Pulmonary artery endothelial cell (primary cell): ENCODE measurements around the gene DDX52. TPM values are rescaled to one million over a fixed set of nuclear protein-coding genes. Genes with fewer than 3 reads are reported as not detected.
A peak's percentile ranks its signal among the peaks of the same experiment; 100 is the strongest.
"Not testable (repeated sequence)": the region's sequence is repeated elsewhere in the genome, so short reads cannot be mapped to it uniquely, and the experiment has no call there.

Source experiments
- DNase-seq: peaks from one replicate; pipeline ENCODE4 v3.0.0-alpha.2; 2011; ENCODE audit warnings: low read depth, low spot score
- total RNA-seq: library from RNA; depleted of rRNA; stranded (reverse); fragments of >200 nt; gene quantifications from 2 replicates; pipeline ENCODE4 v1.2.3, GENCODE V29; 2014

The DDX52 gene, protein sequence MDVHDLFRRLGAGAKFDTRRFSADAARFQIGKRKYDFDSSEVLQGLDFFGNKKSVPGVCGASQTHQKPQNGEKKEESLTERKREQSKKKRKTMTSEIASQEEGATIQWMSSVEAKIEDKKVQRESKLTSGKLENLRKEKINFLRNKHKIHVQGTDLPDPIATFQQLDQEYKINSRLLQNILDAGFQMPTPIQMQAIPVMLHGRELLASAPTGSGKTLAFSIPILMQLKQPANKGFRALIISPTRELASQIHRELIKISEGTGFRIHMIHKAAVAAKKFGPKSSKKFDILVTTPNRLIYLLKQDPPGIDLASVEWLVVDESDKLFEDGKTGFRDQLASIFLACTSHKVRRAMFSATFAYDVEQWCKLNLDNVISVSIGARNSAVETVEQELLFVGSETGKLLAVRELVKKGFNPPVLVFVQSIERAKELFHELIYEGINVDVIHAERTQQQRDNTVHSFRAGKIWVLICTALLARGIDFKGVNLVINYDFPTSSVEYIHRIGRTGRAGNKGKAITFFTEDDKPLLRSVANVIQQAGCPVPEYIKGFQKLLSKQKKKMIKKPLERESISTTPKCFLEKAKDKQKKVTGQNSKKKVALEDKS
- 28.6 and 48.5 TPM in 2 replicates for total RNA-seq

DNA sequence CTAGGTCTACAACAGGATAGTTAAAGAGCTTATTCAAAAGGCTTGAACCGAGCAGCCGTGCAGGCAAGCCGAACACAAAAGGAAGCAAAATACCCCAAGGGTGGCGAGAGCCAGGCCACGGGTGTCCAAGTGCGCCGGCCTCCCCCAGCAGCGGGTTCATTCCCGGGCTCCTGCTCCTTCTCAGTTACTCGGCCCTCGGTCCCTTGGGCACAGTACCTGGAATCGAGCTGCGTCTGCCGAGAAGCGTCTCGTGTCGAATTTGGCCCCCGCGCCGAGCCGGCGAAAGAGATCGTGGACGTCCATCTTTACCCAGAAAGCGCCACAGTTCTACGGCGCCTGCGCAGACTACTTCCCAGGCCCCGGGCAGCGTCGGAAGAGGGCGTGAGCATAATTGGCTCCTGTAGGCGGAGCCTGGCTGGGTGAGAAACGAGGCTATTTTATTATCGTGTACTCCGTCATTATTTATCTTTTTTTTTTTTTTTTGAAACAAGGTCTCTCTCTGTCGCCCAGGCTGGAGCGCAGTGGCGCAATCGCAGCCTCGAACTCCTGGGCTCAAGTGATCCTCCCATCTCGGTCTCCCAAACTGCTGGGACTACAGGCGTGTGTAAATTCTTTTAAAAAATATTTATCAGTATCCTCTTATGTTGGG is at the start of gene DDX52:
Gene DDX52 (minus strand): TSS at position 329 of the 649 bp plus-strand sequence. CDS start 26 bp downstream, at position 303.
- peak; percentile 78 for DNase-seq

DNA sequence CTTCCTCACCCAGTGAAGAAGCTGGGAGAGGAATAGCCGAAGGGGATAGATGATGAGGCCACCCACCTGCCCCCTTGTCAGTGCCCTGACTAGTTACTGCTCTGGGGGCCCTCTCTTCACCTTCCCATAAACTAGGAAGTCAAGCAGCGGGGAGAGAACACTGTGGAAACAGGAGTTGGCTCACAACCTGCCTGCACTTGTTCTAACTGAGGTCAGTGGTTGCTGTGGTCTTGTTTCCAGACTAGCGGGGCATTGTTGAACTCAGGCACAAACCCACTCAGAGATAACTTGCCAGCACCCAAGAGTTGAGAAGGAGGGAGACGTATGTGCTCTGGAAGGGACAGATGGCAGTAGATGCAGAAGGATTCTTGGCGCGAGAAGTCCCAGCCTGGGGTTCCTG is 48.6 kb upstream of the DDX52 start:
- no peak for DNase-seq

- no peak for DNase-seq
These were observed 46.1 kb upstream of the DDX52 start for GRCh38 chr17:37689317-37689716.

DNA sequence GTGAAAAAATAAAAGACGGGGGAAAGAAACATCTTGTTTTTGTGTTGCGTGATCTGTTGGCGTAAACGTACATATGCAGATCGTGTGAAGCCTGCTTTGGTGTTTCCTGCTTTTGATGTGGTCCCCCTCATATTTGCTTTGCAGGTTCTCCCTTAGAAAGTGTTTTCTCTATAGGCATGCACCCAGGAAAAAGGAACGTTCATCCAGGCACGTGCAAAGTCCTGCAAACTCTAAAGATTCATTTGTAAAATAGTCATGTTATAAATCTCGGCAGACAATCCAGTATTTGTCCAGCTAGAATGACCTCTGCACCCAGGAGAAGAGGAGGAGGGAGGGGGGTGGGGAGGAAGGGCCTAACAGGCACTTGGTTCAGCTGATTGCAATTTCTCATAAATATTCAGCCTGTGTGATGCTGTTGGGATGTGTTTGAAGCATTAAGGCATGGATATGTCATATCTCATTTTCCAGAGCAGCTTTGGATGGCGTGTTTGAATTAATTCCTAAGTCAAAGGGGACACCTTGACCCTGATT is 40.3 kb upstream of the DDX52 start:
- no peak for DNase-seq

DNA sequence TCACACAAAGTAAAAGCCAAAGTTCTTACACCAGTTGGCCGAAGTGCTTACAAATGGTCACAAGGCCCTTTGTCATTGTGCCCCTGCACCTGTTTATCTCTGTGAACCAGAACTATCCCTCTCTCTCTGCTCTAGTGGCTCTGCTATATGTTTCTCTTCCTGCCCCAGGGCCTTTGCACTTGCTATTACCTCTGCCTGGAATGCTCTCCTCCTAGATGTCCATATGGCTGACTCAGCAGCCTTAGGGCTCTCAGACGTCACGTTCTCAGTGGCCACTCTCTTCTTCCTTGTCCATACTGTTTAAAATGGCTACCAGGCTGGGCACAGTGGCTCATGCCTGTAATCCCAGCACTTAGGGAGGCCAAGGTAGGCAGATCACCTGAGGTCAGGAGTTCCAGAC is 38.8 kb upstream of the DDX52 start:
- DNase-seq: no peak

- not testable (repeated sequence) for DNase-seq
These were observed 36.7 kb upstream of the DDX52 start for GRCh38 chr17:37679995-37680394.

- no peak for DNase-seq
These were observed 34.8 kb upstream of the DDX52 start for GRCh38 chr17:37678036-37678435.

- no peak for DNase-seq
These were observed 33.8 kb upstream of the DDX52 start for GRCh38 chr17:37677021-37677420.

GRCh38 chr17:37676115-37676925 is 33.1 kb upstream of the DDX52 start:
- no peak for DNase-seq

DNA sequence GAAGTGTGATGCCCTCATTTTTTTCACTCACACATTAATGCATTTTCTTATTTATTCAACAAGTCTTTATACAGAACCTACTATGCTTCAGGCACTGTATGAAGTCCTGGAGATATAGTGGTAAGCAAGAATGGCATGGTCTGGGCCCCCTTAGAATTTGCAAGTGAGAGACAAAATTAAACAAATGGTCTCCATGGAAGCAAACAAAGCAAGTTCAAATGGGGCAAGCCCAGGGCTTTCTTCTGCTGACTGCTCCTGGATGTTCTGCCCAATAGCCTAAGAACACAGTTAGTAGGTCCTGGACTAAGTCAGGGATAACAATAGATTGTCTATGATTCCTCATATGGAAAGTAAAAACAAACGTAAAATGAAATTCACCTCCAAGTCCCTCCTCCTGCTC is 31.3 kb upstream of the DDX52 start:
- DNase-seq: no peak

DNA sequence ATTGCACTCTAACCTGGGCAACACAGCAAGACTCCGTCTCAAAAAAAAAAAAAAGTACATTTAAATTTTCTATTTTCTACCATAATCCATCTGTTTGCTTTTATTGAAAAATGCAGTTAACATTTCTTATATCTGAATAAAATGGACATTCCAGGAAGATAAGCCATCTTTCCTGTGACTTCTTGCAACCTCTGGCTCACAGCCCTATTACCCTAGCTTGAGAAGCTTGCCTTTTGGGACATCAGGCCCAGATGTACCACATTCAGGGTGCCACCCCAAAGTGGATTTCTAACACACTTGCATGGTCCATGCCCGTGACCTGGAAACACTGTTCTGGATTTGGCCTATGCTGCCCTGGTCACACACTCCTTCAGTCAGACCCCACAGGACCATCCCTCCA is 30.1 kb upstream of the DDX52 start:
- DNase-seq: no peak

- DNase-seq: no peak
These were observed 29.4 kb upstream of the DDX52 start for GRCh38 chr17:37672548-37673078.

DNA sequence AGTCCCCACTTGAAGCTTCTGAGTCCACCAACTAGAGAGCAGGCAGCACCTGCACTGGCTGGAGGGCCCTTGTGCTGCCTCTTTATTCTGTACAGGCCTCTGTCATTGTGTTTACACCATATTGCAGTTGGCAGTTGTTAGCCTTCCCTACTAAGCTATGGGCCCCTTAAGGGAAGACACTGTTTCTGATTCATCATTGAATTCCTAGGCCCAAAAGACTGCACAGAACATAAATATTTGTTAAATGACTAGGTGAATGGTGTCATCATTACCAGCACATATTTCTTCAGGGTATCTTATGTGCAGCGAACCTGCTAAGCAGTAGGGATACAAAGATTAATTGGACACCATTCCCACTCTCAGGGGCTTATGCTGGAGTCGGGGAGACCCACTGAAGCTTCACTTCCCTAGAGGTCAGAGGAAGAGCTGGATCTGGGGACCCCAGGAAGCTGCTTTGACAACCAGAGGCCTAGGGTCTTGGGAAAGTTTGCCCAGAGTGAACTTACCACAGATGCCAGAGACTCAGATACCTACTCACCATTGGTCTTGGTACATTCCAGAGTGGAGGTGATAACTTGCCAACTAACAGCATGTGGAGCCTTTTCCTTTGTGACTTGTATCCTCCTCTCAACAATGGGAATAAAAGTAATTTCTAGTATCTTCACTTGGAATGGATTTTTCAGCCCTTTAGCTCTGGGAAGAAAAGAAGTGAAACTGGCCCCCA is 28.7 kb upstream of the DDX52 start:
- DNase-seq: no peak

DNA sequence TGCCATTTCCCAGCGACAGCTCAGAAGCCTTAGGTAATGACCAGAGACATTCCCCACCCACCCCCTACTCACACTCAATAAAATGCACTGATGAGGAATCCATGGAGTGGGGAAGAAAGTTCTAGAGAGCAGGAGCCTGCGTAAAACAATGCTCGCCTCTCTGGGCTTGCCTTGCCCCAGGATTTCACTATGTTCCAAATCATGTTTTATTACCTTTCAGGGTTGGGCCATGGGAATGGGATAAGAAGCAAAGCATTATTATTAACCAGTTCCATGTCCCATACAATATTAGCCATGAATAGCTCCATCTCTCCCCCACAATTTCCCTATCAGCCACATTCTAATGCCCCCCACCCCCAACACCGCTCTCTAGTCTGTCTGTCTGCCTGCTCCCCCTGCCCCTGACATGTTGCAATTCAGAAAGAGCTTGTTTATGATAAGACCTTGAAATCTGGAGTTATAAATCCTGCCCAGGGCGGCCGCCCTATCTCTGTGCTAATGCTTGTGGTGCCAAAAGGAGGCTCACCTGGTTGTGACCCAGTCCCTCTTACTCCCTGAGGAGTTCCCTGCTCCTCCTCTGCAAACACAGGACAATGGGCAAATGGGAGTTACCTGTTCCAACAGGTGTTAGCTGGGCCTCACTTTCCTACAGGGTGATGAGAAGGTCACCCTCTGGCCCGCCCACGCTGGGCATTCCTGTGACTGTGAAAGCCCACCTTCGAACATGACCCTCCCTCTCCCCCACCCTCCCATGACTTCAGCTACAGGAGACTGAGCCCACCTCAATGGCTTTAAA is 28.0 kb upstream of the DDX52 start:
- DNase-seq: no peak

DNA sequence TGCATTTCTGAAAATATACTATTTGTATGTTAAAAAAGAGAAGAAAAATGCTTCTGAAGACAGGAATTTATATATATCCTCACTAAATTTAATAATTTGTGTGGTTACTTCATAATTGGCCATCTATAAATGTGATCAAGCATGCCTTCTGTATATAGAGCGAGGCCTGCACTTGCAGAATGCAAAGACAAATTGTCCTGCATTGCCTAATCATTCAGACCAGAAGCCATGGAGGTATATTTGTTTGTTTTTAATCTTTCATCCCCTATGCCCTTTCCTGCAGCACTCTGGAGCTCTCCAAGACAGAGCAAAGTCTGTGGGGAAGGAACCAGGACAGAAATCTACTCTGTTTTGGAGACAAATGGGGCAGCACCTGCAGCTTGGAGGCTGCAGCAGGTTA is 23.8 kb upstream of the DDX52 start:
- DNase-seq: no peak

DNA sequence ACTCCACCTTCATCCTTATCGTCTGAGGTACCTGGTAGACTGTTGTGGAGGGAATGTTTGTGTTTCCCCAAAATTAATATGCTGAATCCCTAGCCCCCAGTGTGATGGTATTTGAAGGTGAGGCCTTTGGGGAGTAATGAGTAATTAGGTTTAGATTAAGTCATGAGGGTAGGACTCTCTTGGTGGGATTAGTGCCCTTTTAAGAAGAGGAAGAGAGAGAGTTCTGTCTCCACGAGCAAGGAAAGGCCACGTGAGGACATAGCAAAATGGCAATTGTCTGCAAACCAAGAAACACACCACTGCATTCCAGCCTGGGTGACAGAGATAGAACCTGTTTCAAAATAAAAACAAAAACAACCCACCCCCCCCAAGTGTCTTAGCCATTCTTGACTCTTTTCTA is 21.0 kb upstream of the DDX52 start:
- no peak for DNase-seq

GRCh38 chr17:37662353-37662752 is 19.1 kb upstream of the DDX52 start:
- DNase-seq: no peak

GRCh38 chr17:37661400-37662014 is 18.3 kb upstream of the DDX52 start:
- no peak for DNase-seq

- no peak for DNase-seq
These were observed 16.7 kb upstream of the DDX52 start for GRCh38 chr17:37659925-37660324.
